Measurements from ENCODE around the gene TP53I13.

TP53I13 gene

GRCh38 chr17:29567554-29568330 is 759 bp upstream of the TP53I13 start:
- no peak for DNase-seq

GRCh38 chr17:29569245-29569950 is 897 bp downstream of the TP53I13 start:
- no peak for DNase-seq

GRCh38 chr17:29570521-29570920 is 2.0 kb downstream of the TP53I13 start:
- no peak for DNase-seq

GRCh38 chr17:29571486-29571882 is 3.0 kb downstream of the TP53I13 start:
- DNase-seq, result no peak

GRCh38 chr17:29571883-29572681 is 3.6 kb downstream of the TP53I13 start:
- no peak for DNase-seq

- DNase-seq, result no peak
Measured at GRCh38 chr17:29572691-29573557, 4.4 kb downstream of the TP53I13 start.

GRCh38 chr17:29573558-29573869 is 5.0 kb downstream of the TP53I13 start:
- no peak for DNase-seq

GRCh38 chr17:29573871-29574731 is 5.6 kb downstream of the TP53I13 start:
- no peak for DNase-seq

- DNase-seq, result no peak
Measured at GRCh38 chr17:29574732-29575510, 6.4 kb downstream of the TP53I13 start.

- no peak for DNase-seq
Measured at GRCh38 chr17:29575511-29576213, 7.2 kb downstream of the TP53I13 start.

- DNase-seq, result no peak
Measured at GRCh38 chr17:29576214-29577000, 7.9 kb downstream of the TP53I13 start.

- DNase-seq, result no peak
Measured at GRCh38 chr17:29577001-29577370, 8.5 kb downstream of the TP53I13 start.

GRCh38 chr17:29577385-29578211 is 9.1 kb downstream of the TP53I13 start:
- no peak for DNase-seq

GRCh38 chr17:29578626-29579485 is 10.4 kb downstream of the TP53I13 start:
- DNase-seq, result no peak

GRCh38 chr17:29579866-29580771 is 11.6 kb downstream of the TP53I13 start:
- DNase-seq, result peak; percentile 50 to 79

- no peak for DNase-seq
Measured at GRCh38 chr17:29581583-29582253, 13.2 kb downstream of the TP53I13 start.
